ENCODE data around the gene IL16. TPM values are rescaled to one million over a fixed set of nuclear protein-coding genes. Genes with fewer than 3 reads are reported as not detected.

The IL16 gene
- polyA plus RNA-seq, 3 donors = 4.1 to 5.2 (median 4.8) TPM

GRCh38 chr15:81274931-81275707 is 78.4 kb downstream of the IL16 start:
- DNase-seq = peak; percentile 79

- no peak for DNase-seq
Measured at GRCh38 chr15:81275711-81276392, 79.2 kb downstream of the IL16 start.

- DNase-seq = no peak
Measured at GRCh38 chr15:81276967-81277366, 80.3 kb downstream of the IL16 start.

GRCh38 chr15:81277851-81278250 is 81.2 kb downstream of the IL16 start:
- DNase-seq = no peak

- no peak for DNase-seq
Measured at GRCh38 chr15:81278306-81279029, 81.8 kb downstream of the IL16 start.

- DNase-seq = peak; percentile 19
Measured at GRCh38 chr15:81279621-81280485, 83.2 kb downstream of the IL16 start.

GRCh38 chr15:81280696-81281455 is 84.2 kb downstream of the IL16 start:
- no peak for DNase-seq

GRCh38 chr15:81281456-81281735 is 84.7 kb downstream of the IL16 start:
- no peak for DNase-seq

- DNase-seq = no peak
Measured at GRCh38 chr15:81281766-81282605, 85.3 kb downstream of the IL16 start.

GRCh38 chr15:81282606-81282895 is 85.9 kb downstream of the IL16 start:
- no peak for DNase-seq

GRCh38 chr15:81282911-81283310 is 86.2 kb downstream of the IL16 start:
- DNase-seq = no peak

GRCh38 chr15:81284256-81285031 is 87.8 kb downstream of the IL16 start:
- no peak for DNase-seq

GRCh38 chr15:81285461-81285860 is 88.8 kb downstream of the IL16 start:
- DNase-seq = no peak

GRCh38 chr15:81286621-81287121 is 90.0 kb downstream of the IL16 start:
- DNase-seq = no peak

GRCh38 chr15:81288040-81288439 is 91.4 kb downstream of the IL16 start:
- no peak for DNase-seq

GRCh38 chr15:81288616-81289015 is 91.9 kb downstream of the IL16 start:
- no peak for DNase-seq

GRCh38 chr15:81289910-81290309 is 93.2 kb downstream of the IL16 start:
- DNase-seq = no peak

- no peak for DNase-seq
Measured at GRCh38 chr15:81291916-81292522, 95.3 kb downstream of the IL16 start.

- no peak for DNase-seq
Measured at GRCh38 chr15:81292523-81293001, 95.9 kb downstream of the IL16 start.
